ENCODE data around the gene APOL5.
A peak's percentile ranks its signal among the peaks of the same experiment; 100 is the strongest.

Gene APOL5

GRCh38 chr22:35725521-35725920 is 7.8 kb downstream of the APOL5 start:
- no peaks in the 10 kb centered on the region for H3K4me1 Mint-ChIP-seq (ENCODE audit: low read depth in 2 of 2)

GRCh38 chr22:35726398-35726797 is 8.7 kb downstream of the APOL5 start:
- Mint-ChIP-seq H3K36me3 (ENCODE audit: insufficient read depth) (no peaks in the 10 kb centered on the region), H3K4me3 (no peak overlapping the region), H3K9me3 (no peaks in the 10 kb centered on the region), H3K27me3 (peaks cover 19 to 26% of the 10 kb centered on the region in 2 donors), H3K4me1 (ENCODE audit: low read depth in 2 of 2) (no peaks in the 10 kb centered on the region), H3K27ac (peak overlapping the region in 1 of 2 donors; percentile 57)
- ATAC-seq (replicated peaks), result no peak
- DNase-seq, result no peak

More at GRCh38 chr22:35725521-35725920, 7.8 kb downstream of the APOL5 start:
- DNase-seq, result no peak
- Mint-ChIP-seq H3K4me3 (no peak overlapping the region), H3K36me3 (ENCODE audit: insufficient read depth) (no peaks in the 10 kb centered on the region), H3K9me3 (no peaks in the 10 kb centered on the region), H3K27ac (no peak overlapping the region), H3K27me3 (peaks cover 10 to 17% of the 10 kb centered on the region in 2 donors)
- ATAC-seq (replicated peaks), result no peak

DNA sequence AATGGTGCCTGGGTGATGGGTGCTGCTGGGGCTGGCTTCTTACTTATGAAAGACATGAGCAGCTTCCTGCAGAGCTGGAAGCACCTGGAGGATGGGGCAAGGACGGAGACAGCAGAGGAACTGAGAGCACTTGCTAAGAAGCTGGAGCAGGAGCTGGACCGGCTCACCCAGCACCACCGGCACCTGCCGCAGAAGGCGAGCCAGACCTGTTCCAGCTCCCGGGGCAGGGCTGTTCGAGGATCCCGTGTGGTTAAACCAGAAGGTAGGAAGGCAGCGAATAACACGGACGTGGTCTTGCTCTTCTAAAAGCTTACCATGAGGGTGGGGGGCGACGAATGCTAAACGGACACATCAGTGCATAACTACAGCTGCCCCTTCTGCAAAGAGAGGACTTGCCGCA is 9.3 kb downstream of the APOL5 start:
- no peaks in the 10 kb centered on the region for H3K9me3 Mint-ChIP-seq
- H3K27me3 Mint-ChIP-seq, result peaks cover 24 to 32% of the 10 kb centered on the region in 2 donors
- H3K4me3 Mint-ChIP-seq, result no peak overlapping the region
- DNase-seq (no peak), ATAC-seq (replicated peaks) (no peak)
- no peaks in the 10 kb centered on the region for H3K4me1 Mint-ChIP-seq (ENCODE audit: low read depth in 2 of 2)
- H3K27ac Mint-ChIP-seq, result peak overlapping the region in 1 of 2 donors; percentile 57
- no peaks in the 10 kb centered on the region for H3K36me3 Mint-ChIP-seq (ENCODE audit: insufficient read depth)

GRCh38 chr22:35727436-35727835 is 9.8 kb downstream of the APOL5 start:
- H3K9me3 Mint-ChIP-seq, result no peaks in the 10 kb centered on the region
- no peak for DNase-seq
- H3K36me3 Mint-ChIP-seq (ENCODE audit: insufficient read depth), result no peaks in the 10 kb centered on the region
- no peak overlapping the region for H3K4me3 Mint-ChIP-seq
- peaks cover 29 to 37% of the 10 kb centered on the region in 2 donors for H3K27me3 Mint-ChIP-seq
- no peak for ATAC-seq (replicated peaks)
- H3K27ac Mint-ChIP-seq, result no peak overlapping the region
- no peaks in the 10 kb centered on the region for H3K4me1 Mint-ChIP-seq (ENCODE audit: low read depth in 2 of 2)

DNA sequence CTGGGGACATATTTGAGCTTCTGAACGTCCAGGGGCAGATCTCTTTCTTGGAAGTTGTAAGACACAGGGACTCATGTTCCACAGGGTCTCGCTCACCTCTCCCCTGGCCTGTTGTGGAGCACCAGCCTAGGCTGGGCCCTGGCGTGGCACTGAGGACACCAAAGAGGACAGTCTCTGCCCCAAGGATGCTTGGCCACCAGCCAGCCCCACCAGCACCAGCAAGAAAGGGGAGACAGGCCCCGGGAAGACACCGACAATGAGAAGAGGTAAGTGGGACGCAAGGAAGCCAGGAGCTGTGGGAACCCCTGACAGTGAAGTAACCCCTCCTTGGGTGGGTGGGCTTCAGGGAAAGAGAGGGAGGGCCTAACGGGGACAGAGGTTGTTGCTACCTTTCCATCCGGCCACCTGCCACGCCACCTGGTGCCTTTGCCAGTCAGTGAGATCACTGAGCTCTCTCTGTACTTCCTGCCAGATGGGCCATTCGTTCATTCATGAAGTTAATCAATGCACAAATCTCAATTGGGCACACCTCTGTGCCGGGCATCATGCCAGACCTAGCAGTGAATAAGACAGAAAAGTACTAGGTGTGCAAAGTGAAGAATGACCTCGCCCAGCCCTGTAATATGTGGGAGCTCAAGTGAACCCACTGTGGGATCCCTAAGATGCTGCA is 11.1 kb downstream of the APOL5 start:
- Mint-ChIP-seq H3K4me1 (ENCODE audit: low read depth in 2 of 2) (no peaks in the 10 kb centered on the region), H3K9me3 (no peaks in the 10 kb centered on the region), H3K4me3 (no peak overlapping the region), H3K27ac (peak overlapping the region in 1 of 2 donors; percentile 56), H3K27me3 (peaks cover 30 to 40% of the 10 kb centered on the region in 2 donors), H3K36me3 (ENCODE audit: insufficient read depth) (no peaks in the 10 kb centered on the region)
- ATAC-seq (replicated peaks) (no peak), DNase-seq (no peak)

GRCh38 chr22:35729309-35729698 is 11.6 kb downstream of the APOL5 start:
- H3K36me3 Mint-ChIP-seq (ENCODE audit: insufficient read depth), result no peaks in the 10 kb centered on the region
- peak overlapping the region in 1 of 2 donors; percentile 56 for H3K27ac Mint-ChIP-seq
- no peaks in the 10 kb centered on the region for H3K9me3 Mint-ChIP-seq
- no peaks in the 10 kb centered on the region for H3K4me1 Mint-ChIP-seq (ENCODE audit: low read depth in 2 of 2)
- H3K4me3 Mint-ChIP-seq, result no peak overlapping the region
- H3K27me3 Mint-ChIP-seq, result peaks cover 30 to 40% of the 10 kb centered on the region in 2 donors
- no peak for DNase-seq
- ATAC-seq (replicated peaks), result no peak

GRCh38 chr22:35731321-35731720 is 13.6 kb downstream of the APOL5 start:
- H3K27ac Mint-ChIP-seq, result peak overlapping the region in 1 of 2 donors; percentile 1
- H3K27me3 Mint-ChIP-seq, result peaks cover 36 to 41% of the 10 kb centered on the region in 2 donors

GRCh38 chr22:35732116-35732515 is 14.4 kb downstream of the APOL5 start:
- Mint-ChIP-seq H3K4me1 (ENCODE audit: low read depth in 2 of 2) (no peaks in the 10 kb centered on the region), H3K4me3 (no peak overlapping the region), H3K27me3 (peaks cover 40 to 43% of the 10 kb centered on the region in 2 donors), H3K27ac (no peak overlapping the region), H3K9me3 (no peaks in the 10 kb centered on the region), H3K36me3 (ENCODE audit: insufficient read depth) (no peaks in the 10 kb centered on the region)
- DNase-seq (no peak), ATAC-seq (replicated peaks) (no peak)

More at GRCh38 chr22:35731321-35731720, 13.6 kb downstream of the APOL5 start:
- Mint-ChIP-seq H3K4me1 (ENCODE audit: low read depth in 2 of 2) (no peaks in the 10 kb centered on the region), H3K4me3 (no peak overlapping the region), H3K36me3 (ENCODE audit: insufficient read depth) (no peaks in the 10 kb centered on the region), H3K9me3 (no peaks in the 10 kb centered on the region)
- ATAC-seq (replicated peaks) (no peak), DNase-seq (no peak)

- Mint-ChIP-seq H3K4me1 (ENCODE audit: low read depth in 2 of 2) (no peaks in the 10 kb centered on the region), H3K27me3 (peaks cover 42 to 50% of the 10 kb centered on the region in 2 donors), H3K36me3 (ENCODE audit: insufficient read depth) (no peaks in the 10 kb centered on the region), H3K9me3 (no peaks in the 10 kb centered on the region), H3K4me3 (no peak overlapping the region), H3K27ac (no peak overlapping the region)
- DNase-seq (no peak), ATAC-seq (replicated peaks) (no peak)
These were observed 15.4 kb downstream of the APOL5 start for GRCh38 chr22:35733036-35733435.

DNA sequence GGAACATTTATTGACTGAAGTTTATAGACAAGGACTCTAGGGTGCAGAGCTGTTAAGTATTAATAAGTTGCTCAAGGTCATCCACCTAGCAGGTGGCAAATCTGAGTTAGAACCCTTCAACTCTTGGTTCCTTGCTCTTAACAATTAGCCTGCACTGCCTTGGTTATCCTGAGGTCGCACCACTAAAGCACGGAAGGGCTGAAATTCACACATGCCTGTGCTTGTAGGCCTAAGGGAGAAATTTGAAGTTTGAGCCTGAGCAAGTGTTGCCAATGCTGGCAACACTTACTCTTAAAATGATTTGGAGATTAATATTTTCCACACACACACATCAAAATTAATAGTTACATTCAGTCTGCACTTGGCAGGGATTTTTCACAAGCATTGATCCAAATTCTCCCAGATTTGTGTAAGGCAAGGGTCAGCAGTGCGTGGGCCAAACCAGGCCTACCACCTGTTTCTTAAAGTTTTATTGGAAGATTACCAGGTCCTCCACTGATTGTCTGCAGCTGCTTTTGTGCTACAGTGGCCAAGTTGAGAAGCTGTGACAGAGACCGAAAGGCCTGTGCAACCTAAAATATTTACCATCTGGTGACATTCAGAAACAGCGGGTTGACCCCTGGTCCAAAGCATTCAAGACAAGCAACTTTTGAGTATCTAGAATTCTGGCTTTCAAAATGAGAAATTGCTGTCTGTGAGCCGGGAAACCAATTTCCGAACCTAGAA is 16.3 kb downstream of the APOL5 start:
- Mint-ChIP-seq H3K4me3 (no peak overlapping the region), H3K36me3 (ENCODE audit: insufficient read depth) (no peaks in the 10 kb centered on the region), H3K27ac (no peak overlapping the region), H3K27me3 (peaks cover 52 to 54% of the 10 kb centered on the region in 2 donors), H3K9me3 (no peaks in the 10 kb centered on the region), H3K4me1 (ENCODE audit: low read depth in 2 of 2) (no peaks in the 10 kb centered on the region)
- DNase-seq, result no peak
- no peak for ATAC-seq (replicated peaks)

DNA sequence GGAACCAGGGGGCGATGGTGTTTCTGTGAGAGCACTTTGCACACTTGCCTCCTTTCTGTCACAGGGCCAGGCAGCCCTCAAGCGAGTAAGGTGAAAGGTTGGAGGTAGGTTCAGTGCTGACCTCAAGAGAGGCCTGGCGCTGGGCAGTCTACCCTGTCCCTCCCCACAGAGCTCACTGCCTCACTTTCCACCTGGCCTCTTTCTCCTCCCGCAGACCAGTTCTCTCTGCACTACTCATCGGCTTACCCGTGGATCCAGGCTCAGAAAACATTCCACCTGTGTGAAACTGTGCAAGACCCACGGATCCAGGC is 16.8 kb downstream of the APOL5 start:
- no peak for DNase-seq
- Mint-ChIP-seq H3K36me3 (ENCODE audit: insufficient read depth) (no peaks in the 10 kb centered on the region), H3K4me1 (ENCODE audit: low read depth in 2 of 2) (no peaks in the 10 kb centered on the region), H3K9me3 (no peaks in the 10 kb centered on the region), H3K4me3 (no peak overlapping the region), H3K27ac (no peak overlapping the region), H3K27me3 (peaks cover 53 to 54% of the 10 kb centered on the region in 2 donors)
- no peak for ATAC-seq (replicated peaks)

DNA sequence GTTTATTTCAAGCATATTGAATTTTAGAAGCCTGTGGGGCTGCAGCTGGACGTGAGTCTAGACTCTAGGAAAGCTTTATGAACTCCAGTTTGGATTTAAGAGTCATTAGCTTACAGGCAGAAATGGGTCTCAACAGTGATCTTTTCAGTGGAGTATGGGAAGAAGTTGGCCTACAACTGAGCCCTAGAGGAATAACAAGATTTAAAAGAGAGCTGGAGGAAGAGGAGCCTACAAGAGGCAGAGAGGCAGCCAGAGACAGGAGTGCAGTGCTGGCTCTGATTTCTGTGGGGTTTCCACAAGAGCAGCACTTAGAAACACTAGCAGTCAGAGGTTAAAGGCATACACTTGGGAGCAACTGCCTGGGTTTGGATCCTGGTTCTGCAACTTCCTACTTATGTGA is 17.9 kb downstream of the APOL5 start:
- no peaks in the 10 kb centered on the region for H3K36me3 Mint-ChIP-seq (ENCODE audit: insufficient read depth)
- peaks cover 50% of the 10 kb centered on the region in 2 donors for H3K27me3 Mint-ChIP-seq
- H3K9me3 Mint-ChIP-seq, result no peaks in the 10 kb centered on the region
- H3K4me3 Mint-ChIP-seq, result no peak overlapping the region
- H3K4me1 Mint-ChIP-seq (ENCODE audit: low read depth in 2 of 2), result no peaks in the 10 kb centered on the region
- DNase-seq, result no peak
- no peak for ATAC-seq (replicated peaks)
- no peak overlapping the region for H3K27ac Mint-ChIP-seq

- H3K27ac Mint-ChIP-seq, result no peak overlapping the region
- no peaks in the 10 kb centered on the region for H3K4me1 Mint-ChIP-seq (ENCODE audit: low read depth in 2 of 2)
- H3K36me3 Mint-ChIP-seq (ENCODE audit: insufficient read depth), result no peaks in the 10 kb centered on the region
- no peaks in the 10 kb centered on the region for H3K9me3 Mint-ChIP-seq
- no peak for ATAC-seq (replicated peaks)
- peaks cover 44% of the 10 kb centered on the region in 2 donors for H3K27me3 Mint-ChIP-seq
- no peak for DNase-seq
- no peak overlapping the region for H3K4me3 Mint-ChIP-seq
These were observed 18.5 kb downstream of the APOL5 start for GRCh38 chr22:35736166-35736565.

DNA sequence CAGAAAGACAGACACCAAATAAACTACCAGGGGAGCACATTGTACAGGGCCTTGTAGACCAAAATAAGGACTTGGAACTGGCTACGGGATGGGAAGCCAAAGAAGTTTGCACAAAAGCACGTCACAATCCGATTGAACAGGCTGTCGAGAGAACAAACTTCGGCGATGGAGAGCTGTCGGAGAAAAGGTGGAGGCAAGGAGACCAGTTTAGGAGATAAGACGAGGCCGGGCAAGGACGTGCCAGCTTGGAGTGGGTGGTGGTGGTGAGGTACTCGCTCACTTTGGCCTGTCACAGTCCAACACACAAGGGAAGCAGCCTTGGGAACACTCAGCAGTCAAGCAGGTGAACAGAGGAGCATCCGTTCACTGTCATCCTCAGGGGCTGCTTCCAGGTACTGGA is 19.0 kb downstream of the APOL5 start:
- H3K27me3 Mint-ChIP-seq, result peaks cover 38% of the 10 kb centered on the region in 2 donors

More for the DNA sequence above, 19.0 kb downstream of the APOL5 start:
- no peak for DNase-seq
- Mint-ChIP-seq H3K36me3 (ENCODE audit: insufficient read depth) (no peaks in the 10 kb centered on the region), H3K4me3 (no peak overlapping the region), H3K9me3 (no peaks in the 10 kb centered on the region), H3K27ac (no peak overlapping the region), H3K4me1 (ENCODE audit: low read depth in 2 of 2) (no peaks in the 10 kb centered on the region)
- ATAC-seq (replicated peaks), result no peak
